Measurements from ENCODE around the gene NOP14. TPM values are rescaled to one million over a fixed set of nuclear protein-coding genes. Genes with fewer than 3 reads are reported as not detected.

Gene NOP14
- total RNA-seq, 4 donors from 2014 or later: 8.6 to 43.0 (median 12.8) TPM

- Histone ChIP-seq H3K27me3 (no peaks in the 10 kb centered on the region), H3K36me3 (peaks cover 0 to 9% (median 2%) of the 10 kb centered on the region in 4 donors), H3K9me3 (no peaks in the 10 kb centered on the region), H3K4me1 (peaks cover 11 to 51% (median 37%) of the 10 kb centered on the region in 4 donors), H3K27ac (peak overlapping the region; percentile 90 to 97 (median 92)), H3K4me3 (peak overlapping the region in 1 of 4 donors; percentile 78)
- intact Hi-C loops (cut with DNase I; ENCODE audit: low total_unique reads): loop anchor here (5.0 kb wide), 2 partner anchors 91 to 171 kb away; partner anchors contain the start of gene ADD1
- in situ Hi-C loops (cut with MboI; ENCODE audit: low pct_ligation_motif_present in 1 of 4, low pct_unique_long_range_greater_than_20kb in 1 of 4, low sequenced_read_pairs in 3 of 4): loop anchor here in 2 of 4 donors (25.0 kb wide), 1 partner anchor 171 kb away; the partner anchor contains the start of gene TNIP2 (in 2 of the 2)
- no peak for DNase-seq
- 71 to 80% methylated on average over 4 to 13 of the region's 15 CpGs for WGBS, 2 donors (ENCODE audit: low coverage in 1 of 2)
- TF ChIP-seq POLR2A (IDR thresholded peaks at IDR 0.05): no peak
- TF ChIP-seq POLR2AphosphoS5 (IDR thresholded peaks at IDR 0.05): no peak
- no peak for TF ChIP-seq CTCF (IDR thresholded peaks at IDR 0.05)
- TF ChIP-seq EP300 (IDR thresholded peaks at IDR 0.05; ENCODE audit: low read depth): no peak
Measured at GRCh38 chr4:2932951-2933565, 30.1 kb downstream of the NOP14 start.

- no peak overlapping the region for H3K4me3 ChIP-seq
- no peaks in the 10 kb centered on the region for H3K9me3 ChIP-seq
- peak overlapping the region; percentile 90 to 97 (median 92) for H3K27ac ChIP-seq
- peaks cover 11 to 51% (median 37%) of the 10 kb centered on the region in 4 donors for H3K4me1 ChIP-seq
- WGBS, 2 donors (ENCODE audit: low coverage in 1 of 2): 77% methylated on average over 17 of the region's 18 CpGs; no CpG with 5 or more reads in 1 of the 2 donors
- no peak for TF ChIP-seq CTCF (IDR thresholded peaks at IDR 0.05)
- no peak for TF ChIP-seq POLR2A (IDR thresholded peaks at IDR 0.05)
- no peak for TF ChIP-seq POLR2AphosphoS5 (IDR thresholded peaks at IDR 0.05)
- TF ChIP-seq EP300 (IDR thresholded peaks at IDR 0.05; ENCODE audit: low read depth): no peak
- H3K36me3 ChIP-seq: peaks cover 0 to 10% (median 4%) of the 10 kb centered on the region in 4 donors
- H3K27me3 ChIP-seq: no peaks in the 10 kb centered on the region
- intact Hi-C loops (cut with DNase I; ENCODE audit: low total_unique reads) (loop anchor here (5.0 kb wide), 2 partner anchors 90 to 170 kb away; partner anchors contain the start of gene ADD1), in situ Hi-C loops (cut with MboI; ENCODE audit: low pct_ligation_motif_present in 1 of 4, low pct_unique_long_range_greater_than_20kb in 1 of 4, low sequenced_read_pairs in 3 of 4) (loop anchor here in 2 of 4 donors (25.0 kb wide), 1 partner anchor 170 kb away; the partner anchor contains the start of gene TNIP2 (in 2 of the 2))
- no peak for DNase-seq
Measured at GRCh38 chr4:2932321-2932950, 30.8 kb downstream of the NOP14 start.

GRCh38 chr4:2931512-2932301 lies 31.5 kb downstream of the NOP14 start:
- Histone ChIP-seq H3K9me3 (no peaks in the 10 kb centered on the region), H3K4me1 (peaks cover 11 to 51% (median 37%) of the 10 kb centered on the region in 4 donors), H3K27me3 (no peaks in the 10 kb centered on the region), H3K27ac (peak overlapping the region; percentile 90 to 97 (median 92)), H3K4me3 (no peak overlapping the region), H3K36me3 (peaks cover 0 to 14% (median 6%) of the 10 kb centered on the region in 4 donors)
- TF ChIP-seq POLR2AphosphoS5 (IDR thresholded peaks at IDR 0.05) (peak in 2 of 3 donors; percentile 4 to 14), EP300 (IDR thresholded peaks at IDR 0.05; ENCODE audit: low read depth) (no peak)
- intact Hi-C loops (cut with DNase I; ENCODE audit: low total_unique reads): loop anchor here (5.0 kb wide), 2 partner anchors 89 to 169 kb away; partner anchors contain the start of gene ADD1
- peak; percentile 61 for DNase-seq
- 77% methylated on average over 36 of the region's 38 CpGs; no CpG with 5 or more reads in 1 of the 2 donors for WGBS, 2 donors (ENCODE audit: low coverage in 1 of 2)
- in situ Hi-C loops (cut with MboI; ENCODE audit: low pct_ligation_motif_present in 1 of 4, low pct_unique_long_range_greater_than_20kb in 1 of 4, low sequenced_read_pairs in 3 of 4): loop anchor here in 2 of 4 donors (25.0 kb wide), 1 partner anchor 169 kb away; the partner anchor contains the start of gene TNIP2 (in 2 of the 2)

GRCh38 chr4:2930758-2931511 lies 32.3 kb downstream of the NOP14 start:
- 64% methylated on average over 31 of the region's 34 CpGs; no CpG with 5 or more reads in 1 of the 2 donors for WGBS, 2 donors (ENCODE audit: low coverage in 1 of 2)
- in situ Hi-C loops (cut with MboI; ENCODE audit: low pct_ligation_motif_present in 1 of 4, low pct_unique_long_range_greater_than_20kb in 1 of 4, low sequenced_read_pairs in 3 of 4): loop anchor here in 2 of 4 donors (25.0 kb wide), 1 partner anchor 169 kb away; the partner anchor contains the start of gene TNIP2 (in 2 of the 2)
- Histone ChIP-seq H3K27me3 (no peaks in the 10 kb centered on the region), H3K4me3 (no peak overlapping the region), H3K36me3 (peaks cover 0 to 22% (median 6%) of the 10 kb centered on the region in 4 donors), H3K9me3 (no peaks in the 10 kb centered on the region), H3K27ac (peak overlapping the region; percentile 90 to 97 (median 92)), H3K4me1 (peaks cover 11 to 46% (median 36%) of the 10 kb centered on the region in 4 donors)
- intact Hi-C loops (cut with DNase I; ENCODE audit: low total_unique reads): loop anchor here (5.0 kb wide), 2 partner anchors 89 to 169 kb away; partner anchors contain the start of gene ADD1
- no peak for TF ChIP-seq EP300 (IDR thresholded peaks at IDR 0.05; ENCODE audit: low read depth)
- TF ChIP-seq CTCF (IDR thresholded peaks at IDR 0.05): peak in 1 of 5 experiments; percentile 35
- DNase-seq: peak; percentile 45

Measured in transverse colon (tissue), 4 donors.